Activated CD4-positive, alpha-beta T cell treated with anti-CD3 and anti-CD28 coated beads, Interleukin-10, Interleukin-2, amounts not matched to agents 100 ng/mL and 50 ng/mL, durations not matched to agents 16 hours and 8 hours (primary cell): ENCODE results near the gene FIBIN.

Experiments
- DNase-seq: peaks from one replicate; pipeline ENCODE4 v3.0.0-alpha.2; 2020

Gene FIBIN

GRCh38 chr11:27025312-27025955 is 31.5 kb downstream of the FIBIN start:
- no peak for DNase-seq

GRCh38 chr11:27025957-27026733 is 32.2 kb downstream of the FIBIN start:
- DNase-seq = no peak

- no peak for DNase-seq
These were observed 34.7 kb downstream of the FIBIN start for GRCh38 chr11:27028561-27028965.

GRCh38 chr11:27029966-27030365 is 36.1 kb downstream of the FIBIN start:
- DNase-seq = no peak

GRCh38 chr11:27031754-27032153 is 37.8 kb downstream of the FIBIN start:
- DNase-seq = no peak

GRCh38 chr11:27039873-27040272 is 46.0 kb downstream of the FIBIN start:
- DNase-seq = no peak

GRCh38 chr11:27040302-27041115 is 46.6 kb downstream of the FIBIN start, which contains the start of gene BBOX1:
TSS of gene BBOX1 (plus strand) at chr11:27040815. CDS start at chr11:27055431, 14,616 bp downstream.
- DNase-seq = no peak

GRCh38 chr11:27041141-27041899 is 47.4 kb downstream of the FIBIN start:
- DNase-seq = no peak
